CD4-positive, alpha-beta T cell treated with Interleukin-12 subunit alpha and Interleukin-12 subunit beta, for 1 hour (primary cell): Measurements from ENCODE around the gene TM2D3.

Experiments used
- DNase-seq: peaks from one replicate; pipeline ENCODE4 v3.0.0-alpha.2; 2020

Gene TM2D3

GRCh38 chr15:101599091-101599490 is 53.1 kb downstream of the TM2D3 start:
- no peak for DNase-seq

GRCh38 chr15:101597360-101597928 is 54.7 kb downstream of the TM2D3 start:
- no peak for DNase-seq

- DNase-seq = no peak
Observed at GRCh38 chr15:101596633-101597032, 55.5 kb downstream of the TM2D3 start.
